WTC11 (cell line): Measurements from ENCODE around the gene PHACTR3. TPM values are rescaled to one million over a fixed set of nuclear protein-coding genes. Genes with fewer than 3 reads are reported as not detected.

ENCODE experiments used
- ATAC-seq: fragments of 200-7000 bp; cut with Tn5 transposase; 2 replicates; pipeline ENCODE4 v1.10.0; 2021; ENCODE audit warnings: mild to moderate bottlenecking, moderate library complexity
- CTCF ChIA-PET: fragments of 300-600 bp; sonication (Branson Sonifier 250); formaldehyde crosslinking; loops from one replicate; lab custom pipeline; 2021; ENCODE audit warnings: antibody characterized with exemption; lab: Charles Lee
- POLR2A ChIA-PET: fragments of 350-600 bp; sonication (Branson Sonifier 250); formaldehyde crosslinking; loops from one replicate; lab custom pipeline; 2021; ENCODE audit warnings: antibody characterized with exemption; lab: Charles Lee
- DNase-seq: peaks from one replicate; pipeline ENCODE4 v3.0.0; 2021; ENCODE audit warnings: low spot score
- H3K27ac Mint-ChIP-seq: 2 replicates; pipeline ENCODE4 v1.8.0; 2021; ENCODE audit warnings: mixed read lengths
- H3K27me3 Mint-ChIP-seq: 2 replicates; pipeline ENCODE4 v1.8.0; 2021; ENCODE audit warnings: low read depth, mild to moderate bottlenecking, moderate library complexity, mixed read lengths
- H3K36me3 Mint-ChIP-seq: 2 replicates; pipeline ENCODE4 v1.8.0; 2021; ENCODE audit warnings: mixed read lengths
- H3K4me1 Mint-ChIP-seq: 2 replicates; pipeline ENCODE4 v1.8.0; 2022; ENCODE audit warnings: mixed read lengths
- H3K4me3 Mint-ChIP-seq: 2 replicates; pipeline ENCODE4 v1.8.0; 2021; ENCODE audit warnings: mild to moderate bottlenecking, moderate library complexity, mixed read lengths
- H3K9me3 Mint-ChIP-seq: 2 replicates; pipeline ENCODE4 v1.8.0; 2021; ENCODE audit warnings: mixed read lengths
- ESRRA ChIP-seq: sonication (generic); formaldehyde crosslinking; IDR thresholded peaks from 2 replicates; pipeline ENCODE4 v1.8.1; 2022; ENCODE audit warnings: mild to moderate bottlenecking, missing genetic modification reagents, borderline replicate concordance
- ETV6 ChIP-seq: sonication (generic); formaldehyde crosslinking; IDR thresholded peaks from 2 replicates; pipeline ENCODE4 v1.8.1; 2022; ENCODE audit warnings: mild to moderate bottlenecking, missing genetic modification reagents
- GABPB1 ChIP-seq: sonication (generic); formaldehyde crosslinking; IDR thresholded peaks from 2 replicates; pipeline ENCODE4 v1.8.1; 2023; ENCODE audit warnings: mild to moderate bottlenecking, missing genetic modification reagents
- KAT7 ChIP-seq: sonication (generic); formaldehyde crosslinking; IDR thresholded peaks from 2 replicates; pipeline ENCODE4 v1.8.1; 2023; ENCODE audit warnings: missing genetic modification reagents, mild to moderate bottlenecking, borderline replicate concordance
- NFYB ChIP-seq: sonication (generic); formaldehyde crosslinking; conservative IDR thresholded peaks from 2 replicates; pipeline ENCODE4 v1.8.0; 2022; ENCODE audit warnings: low read depth, missing genetic modification reagents
- NR1H2 ChIP-seq: sonication (generic); formaldehyde crosslinking; IDR thresholded peaks from 2 replicates; pipeline ENCODE4 v1.9.0; 2021; ENCODE audit warnings: mild to moderate bottlenecking, moderate library complexity, missing genetic modification reagents
- RORB ChIP-seq: fragments of 250-450 bp; sonication (Bioruptor Pico); IDR thresholded peaks from 2 replicates; pipeline ENCODE4 v1.9.0; 2021; ENCODE audit warnings: mild to moderate bottlenecking
- TEAD1 ChIP-seq: sonication (generic); formaldehyde crosslinking; IDR thresholded peaks from 2 replicates; pipeline ENCODE4 v1.8.0; 2022; ENCODE audit warnings: mild to moderate bottlenecking, missing genetic modification reagents
- TEAD4 ChIP-seq: sonication (generic); formaldehyde crosslinking; IDR thresholded peaks from 2 replicates; pipeline ENCODE4 v1.8.0; 2022; ENCODE audit warnings: mild to moderate bottlenecking, missing genetic modification reagents
- USF2 ChIP-seq: sonication (generic); formaldehyde crosslinking; IDR thresholded peaks from 2 replicates; pipeline ENCODE4 v1.8.1; 2023; ENCODE audit warnings: mild to moderate bottlenecking, missing genetic modification reagents, moderate library complexity
- ZNF396 ChIP-seq: fragments of 250-450 bp; sonication (Bioruptor Pico); IDR thresholded peaks from 2 replicates; pipeline ENCODE4 v1.8.0; 2021; ENCODE audit warnings: mild to moderate bottlenecking, moderate library complexity, borderline replicate concordance
- ZNF671 ChIP-seq: fragments of 250-450 bp; sonication (Bioruptor Pico); IDR thresholded peaks from 2 replicates; pipeline ENCODE4 v1.8.0; 2021; ENCODE audit warnings: mild to moderate bottlenecking
- total RNA-seq: library from RNA; stranded (reverse); gene quantifications from 3 replicates; pipeline ENCODE4 v1.2.3, GENCODE V29; 2021
- TF ChIP-seq, protein P1 (sequence below): sonication (generic); formaldehyde crosslinking; IDR thresholded peaks from 2 replicates; pipeline ENCODE4 v1.8.0; 2022; ENCODE audit warnings: mild to moderate bottlenecking, missing genetic modification reagents
- TF ChIP-seq, protein P2 (sequence below): sonication (generic); formaldehyde crosslinking; IDR thresholded peaks from 2 replicates; pipeline ENCODE4 v1.8.0; 2023; ENCODE audit warnings: mild to moderate bottlenecking, missing genetic modification reagents
- TF ChIP-seq, protein P3 (sequence below): sonication (generic); formaldehyde crosslinking; IDR thresholded peaks from 2 replicates; pipeline ENCODE4 v1.8.1; 2023; ENCODE audit warnings: mild to moderate bottlenecking, moderate library complexity, missing genetic modification reagents
- TF ChIP-seq, protein P4 (sequence below): sonication (generic); formaldehyde crosslinking; IDR thresholded peaks from 2 replicates; pipeline ENCODE4 v1.8.1; 2022; ENCODE audit warnings: mild to moderate bottlenecking, moderate library complexity, missing genetic modification reagents
- TF ChIP-seq, protein P5 (sequence below): fragments of 250-450 bp; sonication (Bioruptor Pico); IDR thresholded peaks from 2 replicates; pipeline ENCODE4 v2.1.2; 2022; ENCODE audit warnings: mild to moderate bottlenecking, moderate library complexity
- TF ChIP-seq, protein P6 (sequence below): fragments of 250-450 bp; sonication (Bioruptor Pico); IDR thresholded peaks from 2 replicates; pipeline ENCODE4 v1.9.0; 2021; ENCODE audit warnings: mild to moderate bottlenecking

The PHACTR3 gene
- total RNA-seq, 1 experiment from 2014 or later: 0.28 TPM

- TF ChIP-seq NR1H2: no peak
- TF ChIP-seq ETV6 (CRISPR knock-in tag): no peak
- no peak for TF ChIP-seq USF2
- TF ChIP-seq NFYB (CRISPR knock-in tag): no peak
Observed at GRCh38 chr20:59829786-59830664, 225.7 kb downstream of the PHACTR3 start (continued).

DNA sequence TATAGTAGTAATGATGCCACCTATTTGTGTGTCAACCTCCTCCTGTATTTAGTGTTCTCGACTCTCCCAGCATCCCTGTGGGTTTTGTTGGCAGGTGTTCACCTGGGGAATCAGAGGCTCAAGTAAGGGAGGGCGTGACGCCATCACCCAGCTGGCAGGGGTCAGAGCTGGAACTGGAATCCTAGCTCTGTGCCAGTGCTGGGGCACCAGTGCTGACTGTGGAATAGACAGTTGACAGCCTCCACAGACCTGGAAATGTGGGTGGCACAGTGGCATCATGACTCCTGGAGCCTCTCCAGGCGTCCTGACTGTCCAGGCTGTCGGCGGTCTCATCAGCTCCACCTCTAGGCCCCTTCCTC lies 226.3 kb downstream of the PHACTR3 start:
- peaks cover 38% of the 10 kb centered on the region for H3K27me3 Mint-ChIP-seq
- ATAC-seq (no peak), DNase-seq (no peak)
- no peaks in the 10 kb centered on the region for H3K36me3 Mint-ChIP-seq
- no peak overlapping the region for H3K27ac Mint-ChIP-seq
- peaks cover 10% of the 10 kb centered on the region for H3K4me1 Mint-ChIP-seq
- H3K9me3 Mint-ChIP-seq: no peaks in the 10 kb centered on the region
- H3K4me3 Mint-ChIP-seq: no peak overlapping the region
- TF ChIP-seq TEAD1 (no peak), TEAD4 (CRISPR knock-in tag) (no peak), ZNF671 (CRISPR knock-in tag) (no peak)
- TF ChIP-seq, protein P1, sequence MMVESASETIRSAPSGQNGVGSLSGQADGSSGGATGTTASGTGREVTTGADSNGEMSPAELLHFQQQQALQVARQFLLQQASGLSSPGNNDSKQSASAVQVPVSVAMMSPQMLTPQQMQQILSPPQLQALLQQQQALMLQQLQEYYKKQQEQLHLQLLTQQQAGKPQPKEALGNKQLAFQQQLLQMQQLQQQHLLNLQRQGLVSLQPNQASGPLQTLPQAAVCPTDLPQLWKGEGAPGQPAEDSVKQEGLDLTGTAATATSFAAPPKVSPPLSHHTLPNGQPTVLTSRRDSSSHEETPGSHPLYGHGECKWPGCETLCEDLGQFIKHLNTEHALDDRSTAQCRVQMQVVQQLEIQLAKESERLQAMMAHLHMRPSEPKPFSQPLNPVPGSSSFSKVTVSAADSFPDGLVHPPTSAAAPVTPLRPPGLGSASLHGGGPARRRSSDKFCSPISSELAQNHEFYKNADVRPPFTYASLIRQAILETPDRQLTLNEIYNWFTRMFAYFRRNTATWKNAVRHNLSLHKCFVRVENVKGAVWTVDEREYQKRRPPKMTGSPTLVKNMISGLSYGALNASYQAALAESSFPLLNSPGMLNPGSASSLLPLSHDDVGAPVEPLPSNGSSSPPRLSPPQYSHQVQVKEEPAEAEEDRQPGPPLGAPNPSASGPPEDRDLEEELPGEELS (CRISPR knock-in tag): no peak
- ChIA-PET CTCF (interaction anchor here (1.2 to 1.5 kb wide), 2 partner anchors 10 to 47 kb away, joined by 4 read pairs; no protein-coding TSS in a partner anchor), POLR2A (no interaction called here)

GRCh38 chr20:59831024-59831915 lies 226.9 kb downstream of the PHACTR3 start:
- Mint-ChIP-seq H3K9me3 (no peaks in the 10 kb centered on the region), H3K4me1 (peaks cover 16% of the 10 kb centered on the region), H3K27me3 (peaks cover 43% of the 10 kb centered on the region), H3K4me3 (no peak overlapping the region), H3K36me3 (no peaks in the 10 kb centered on the region), H3K27ac (no peak overlapping the region)
- ATAC-seq: no peak
- ChIA-PET POLR2A (no interaction called here), CTCF (interaction anchor here (1.2 to 1.5 kb wide), 2 partner anchors 11 to 48 kb away, joined by 4 read pairs; no protein-coding TSS in a partner anchor)
- DNase-seq: no peak
- TF ChIP-seq, protein P2, sequence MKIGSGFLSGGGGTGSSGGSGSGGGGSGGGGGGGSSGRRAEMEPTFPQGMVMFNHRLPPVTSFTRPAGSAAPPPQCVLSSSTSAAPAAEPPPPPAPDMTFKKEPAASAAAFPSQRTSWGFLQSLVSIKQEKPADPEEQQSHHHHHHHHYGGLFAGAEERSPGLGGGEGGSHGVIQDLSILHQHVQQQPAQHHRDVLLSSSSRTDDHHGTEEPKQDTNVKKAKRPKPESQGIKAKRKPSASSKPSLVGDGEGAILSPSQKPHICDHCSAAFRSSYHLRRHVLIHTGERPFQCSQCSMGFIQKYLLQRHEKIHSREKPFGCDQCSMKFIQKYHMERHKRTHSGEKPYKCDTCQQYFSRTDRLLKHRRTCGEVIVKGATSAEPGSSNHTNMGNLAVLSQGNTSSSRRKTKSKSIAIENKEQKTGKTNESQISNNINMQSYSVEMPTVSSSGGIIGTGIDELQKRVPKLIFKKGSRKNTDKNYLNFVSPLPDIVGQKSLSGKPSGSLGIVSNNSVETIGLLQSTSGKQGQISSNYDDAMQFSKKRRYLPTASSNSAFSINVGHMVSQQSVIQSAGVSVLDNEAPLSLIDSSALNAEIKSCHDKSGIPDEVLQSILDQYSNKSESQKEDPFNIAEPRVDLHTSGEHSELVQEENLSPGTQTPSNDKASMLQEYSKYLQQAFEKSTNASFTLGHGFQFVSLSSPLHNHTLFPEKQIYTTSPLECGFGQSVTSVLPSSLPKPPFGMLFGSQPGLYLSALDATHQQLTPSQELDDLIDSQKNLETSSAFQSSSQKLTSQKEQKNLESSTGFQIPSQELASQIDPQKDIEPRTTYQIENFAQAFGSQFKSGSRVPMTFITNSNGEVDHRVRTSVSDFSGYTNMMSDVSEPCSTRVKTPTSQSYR (CRISPR knock-in tag): no peak
- TF ChIP-seq ZNF396: no peak
- TF ChIP-seq RORB (CRISPR knock-in tag): no peak
- TF ChIP-seq, protein P3, sequence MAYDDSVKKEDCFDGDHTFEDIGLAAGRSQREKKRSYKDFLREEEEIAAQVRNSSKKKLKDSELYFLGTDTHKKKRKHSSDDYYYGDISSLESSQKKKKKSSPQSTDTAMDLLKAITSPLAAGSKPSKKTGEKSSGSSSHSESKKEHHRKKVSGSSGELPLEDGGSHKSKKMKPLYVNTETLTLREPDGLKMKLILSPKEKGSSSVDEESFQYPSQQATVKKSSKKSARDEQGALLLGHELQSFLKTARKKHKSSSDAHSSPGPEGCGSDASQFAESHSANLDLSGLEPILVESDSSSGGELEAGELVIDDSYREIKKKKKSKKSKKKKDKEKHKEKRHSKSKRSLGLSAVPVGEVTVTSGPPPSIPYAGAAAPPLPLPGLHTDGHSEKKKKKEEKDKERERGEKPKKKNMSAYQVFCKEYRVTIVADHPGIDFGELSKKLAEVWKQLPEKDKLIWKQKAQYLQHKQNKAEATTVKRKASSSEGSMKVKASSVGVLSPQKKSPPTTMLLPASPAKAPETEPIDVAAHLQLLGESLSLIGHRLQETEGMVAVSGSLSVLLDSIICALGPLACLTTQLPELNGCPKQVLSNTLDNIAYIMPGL (CRISPR knock-in tag): no peak
- TF ChIP-seq USF2: no peak
- no peak for TF ChIP-seq KAT7 (CRISPR knock-in tag)
- TF ChIP-seq, protein P4, sequence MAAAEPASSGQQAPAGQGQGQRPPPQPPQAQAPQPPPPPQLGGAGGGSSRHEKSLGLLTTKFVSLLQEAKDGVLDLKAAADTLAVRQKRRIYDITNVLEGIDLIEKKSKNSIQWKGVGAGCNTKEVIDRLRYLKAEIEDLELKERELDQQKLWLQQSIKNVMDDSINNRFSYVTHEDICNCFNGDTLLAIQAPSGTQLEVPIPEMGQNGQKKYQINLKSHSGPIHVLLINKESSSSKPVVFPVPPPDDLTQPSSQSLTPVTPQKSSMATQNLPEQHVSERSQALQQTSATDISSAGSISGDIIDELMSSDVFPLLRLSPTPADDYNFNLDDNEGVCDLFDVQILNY (CRISPR knock-in tag): no peak
- TF ChIP-seq, protein P5, sequence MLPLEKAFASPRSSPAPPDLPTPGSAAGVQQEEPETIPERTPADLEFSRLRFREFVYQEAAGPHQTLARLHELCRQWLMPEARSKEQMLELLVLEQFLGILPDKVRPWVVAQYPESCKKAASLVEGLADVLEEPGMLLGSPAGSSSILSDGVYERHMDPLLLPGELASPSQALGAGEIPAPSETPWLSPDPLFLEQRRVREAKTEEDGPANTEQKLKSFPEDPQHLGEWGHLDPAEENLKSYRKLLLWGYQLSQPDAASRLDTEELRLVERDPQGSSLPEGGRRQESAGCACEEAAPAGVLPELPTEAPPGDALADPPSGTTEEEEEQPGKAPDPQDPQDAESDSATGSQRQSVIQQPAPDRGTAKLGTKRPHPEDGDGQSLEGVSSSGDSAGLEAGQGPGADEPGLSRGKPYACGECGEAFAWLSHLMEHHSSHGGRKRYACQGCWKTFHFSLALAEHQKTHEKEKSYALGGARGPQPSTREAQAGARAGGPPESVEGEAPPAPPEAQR: no peak
- TF ChIP-seq GABPB1: no peak
- TF ChIP-seq ESRRA (CRISPR knock-in tag): no peak
- no peak for TF ChIP-seq ETV6 (CRISPR knock-in tag)
- TF ChIP-seq, protein P6, sequence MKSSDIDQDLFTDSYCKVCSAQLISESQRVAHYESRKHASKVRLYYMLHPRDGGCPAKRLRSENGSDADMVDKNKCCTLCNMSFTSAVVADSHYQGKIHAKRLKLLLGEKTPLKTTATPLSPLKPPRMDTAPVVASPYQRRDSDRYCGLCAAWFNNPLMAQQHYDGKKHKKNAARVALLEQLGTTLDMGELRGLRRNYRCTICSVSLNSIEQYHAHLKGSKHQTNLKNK (CRISPR knock-in tag): no peak
